PC-3 (cell line): ENCODE results near the gene PDGFD.

Source experiments
- EZH2 ChIP-seq: fragments of 300-600 bp; sonication (generic); IDR thresholded peaks from one replicate; pipeline ENCODE4 v1.6.1; 2017; ENCODE audit warnings: antibody characterized with exemption, mild to moderate bottlenecking, low read length; ENCODE audit not compliant: unreplicated experiment
- TF ChIP-seq, protein P1 (sequence below): fragments of 300-600 bp; sonication (generic); conservative IDR thresholded peaks from 2 replicates; pipeline ENCODE4 v1.5.1; 2017; ENCODE audit warnings: antibody characterized with exemption, low read depth, mild to moderate bottlenecking, low read length

DNA sequence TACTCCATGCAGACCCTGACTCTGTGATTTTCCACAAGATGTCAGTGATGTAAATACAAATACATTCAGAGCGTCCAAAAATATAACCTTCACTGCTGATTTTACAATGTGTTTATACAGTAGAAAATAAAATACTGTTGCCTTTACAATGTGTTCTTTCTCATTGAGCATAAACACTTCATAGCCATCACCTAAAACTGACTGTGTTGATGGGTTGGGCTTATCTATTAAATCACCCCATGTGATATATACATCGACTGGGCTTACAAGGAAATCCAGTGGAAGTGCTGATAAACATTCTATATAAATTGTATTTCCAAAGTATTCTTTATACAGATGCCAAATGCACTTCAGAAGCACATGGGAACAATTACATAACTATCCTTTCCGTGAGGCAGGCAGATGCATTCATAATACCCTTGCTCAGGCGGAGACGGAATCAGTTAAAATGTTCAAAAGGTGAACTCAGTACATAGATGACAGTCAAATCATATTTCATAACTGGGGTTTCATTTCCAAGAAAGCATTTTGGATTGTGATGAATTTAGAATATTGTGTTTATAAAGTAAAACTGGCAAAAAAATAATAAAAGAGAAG is 99.8 kb downstream of the PDGFD start:
- TF ChIP-seq, protein P1, sequence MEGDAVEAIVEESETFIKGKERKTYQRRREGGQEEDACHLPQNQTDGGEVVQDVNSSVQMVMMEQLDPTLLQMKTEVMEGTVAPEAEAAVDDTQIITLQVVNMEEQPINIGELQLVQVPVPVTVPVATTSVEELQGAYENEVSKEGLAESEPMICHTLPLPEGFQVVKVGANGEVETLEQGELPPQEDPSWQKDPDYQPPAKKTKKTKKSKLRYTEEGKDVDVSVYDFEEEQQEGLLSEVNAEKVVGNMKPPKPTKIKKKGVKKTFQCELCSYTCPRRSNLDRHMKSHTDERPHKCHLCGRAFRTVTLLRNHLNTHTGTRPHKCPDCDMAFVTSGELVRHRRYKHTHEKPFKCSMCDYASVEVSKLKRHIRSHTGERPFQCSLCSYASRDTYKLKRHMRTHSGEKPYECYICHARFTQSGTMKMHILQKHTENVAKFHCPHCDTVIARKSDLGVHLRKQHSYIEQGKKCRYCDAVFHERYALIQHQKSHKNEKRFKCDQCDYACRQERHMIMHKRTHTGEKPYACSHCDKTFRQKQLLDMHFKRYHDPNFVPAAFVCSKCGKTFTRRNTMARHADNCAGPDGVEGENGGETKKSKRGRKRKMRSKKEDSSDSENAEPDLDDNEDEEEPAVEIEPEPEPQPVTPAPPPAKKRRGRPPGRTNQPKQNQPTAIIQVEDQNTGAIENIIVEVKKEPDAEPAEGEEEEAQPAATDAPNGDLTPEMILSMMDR: no peak
- TF ChIP-seq EZH2: no peak
